Fibroblast of the aortic adventitia (primary cell): ENCODE results near the gene MYO5B. TPM values are rescaled to one million over a fixed set of nuclear protein-coding genes. Genes with fewer than 3 reads are reported as not detected.

Source experiments
- DNase-seq: peaks from one replicate; pipeline ENCODE4 v3.0.0-alpha.2; 2010; ENCODE audit warnings: low read depth
- H3K4me3 ChIP-seq: 2 replicates; pipeline ENCODE4 v1.5.1; 2011; ENCODE audit warnings: low read depth, mild to moderate bottlenecking, control low read depth, low read length, moderate library complexity
- total RNA-seq: library from RNA; depleted of rRNA; stranded (reverse); fragments of >200 nt; gene quantifications from 2 replicates; pipeline ENCODE4 v1.2.3, GENCODE V29; 2012; ENCODE audit warnings: low replicate concordance
- TF ChIP-seq, protein P1 (sequence below): IDR thresholded peaks from 2 replicates; pipeline ENCODE4 v1.5.1; 2011; ENCODE audit warnings: mild to moderate bottlenecking, low read length, control low read depth, inconsistent platforms; ENCODE audit not compliant: insufficient read depth

Gene MYO5B
- total RNA-seq, 1 donor: 0.09 TPM

DNA sequence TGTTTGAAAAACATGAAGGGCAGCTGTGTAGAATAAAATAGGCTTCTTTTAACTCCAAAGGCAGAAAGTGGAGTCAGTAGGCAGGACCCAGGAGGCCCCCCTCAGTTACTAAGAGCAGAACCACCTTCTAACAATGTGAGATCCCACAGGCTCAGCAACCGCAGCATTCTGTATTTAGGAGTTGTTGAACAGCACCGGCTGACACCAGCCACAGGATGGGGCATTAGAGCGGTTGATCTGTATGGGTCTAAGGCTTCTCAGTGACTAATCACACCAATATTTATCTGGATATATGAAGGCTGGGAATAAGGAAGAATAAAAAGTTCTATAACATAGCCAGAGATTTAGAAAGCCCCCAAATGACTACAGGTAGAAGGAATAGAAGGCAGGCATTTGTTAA lies 51.7 kb downstream of the MYO5B start:
- H3K4me3 ChIP-seq: no peak overlapping the region
- DNase-seq: no peak
- TF ChIP-seq, protein P1, sequence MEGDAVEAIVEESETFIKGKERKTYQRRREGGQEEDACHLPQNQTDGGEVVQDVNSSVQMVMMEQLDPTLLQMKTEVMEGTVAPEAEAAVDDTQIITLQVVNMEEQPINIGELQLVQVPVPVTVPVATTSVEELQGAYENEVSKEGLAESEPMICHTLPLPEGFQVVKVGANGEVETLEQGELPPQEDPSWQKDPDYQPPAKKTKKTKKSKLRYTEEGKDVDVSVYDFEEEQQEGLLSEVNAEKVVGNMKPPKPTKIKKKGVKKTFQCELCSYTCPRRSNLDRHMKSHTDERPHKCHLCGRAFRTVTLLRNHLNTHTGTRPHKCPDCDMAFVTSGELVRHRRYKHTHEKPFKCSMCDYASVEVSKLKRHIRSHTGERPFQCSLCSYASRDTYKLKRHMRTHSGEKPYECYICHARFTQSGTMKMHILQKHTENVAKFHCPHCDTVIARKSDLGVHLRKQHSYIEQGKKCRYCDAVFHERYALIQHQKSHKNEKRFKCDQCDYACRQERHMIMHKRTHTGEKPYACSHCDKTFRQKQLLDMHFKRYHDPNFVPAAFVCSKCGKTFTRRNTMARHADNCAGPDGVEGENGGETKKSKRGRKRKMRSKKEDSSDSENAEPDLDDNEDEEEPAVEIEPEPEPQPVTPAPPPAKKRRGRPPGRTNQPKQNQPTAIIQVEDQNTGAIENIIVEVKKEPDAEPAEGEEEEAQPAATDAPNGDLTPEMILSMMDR: no peak

DNA sequence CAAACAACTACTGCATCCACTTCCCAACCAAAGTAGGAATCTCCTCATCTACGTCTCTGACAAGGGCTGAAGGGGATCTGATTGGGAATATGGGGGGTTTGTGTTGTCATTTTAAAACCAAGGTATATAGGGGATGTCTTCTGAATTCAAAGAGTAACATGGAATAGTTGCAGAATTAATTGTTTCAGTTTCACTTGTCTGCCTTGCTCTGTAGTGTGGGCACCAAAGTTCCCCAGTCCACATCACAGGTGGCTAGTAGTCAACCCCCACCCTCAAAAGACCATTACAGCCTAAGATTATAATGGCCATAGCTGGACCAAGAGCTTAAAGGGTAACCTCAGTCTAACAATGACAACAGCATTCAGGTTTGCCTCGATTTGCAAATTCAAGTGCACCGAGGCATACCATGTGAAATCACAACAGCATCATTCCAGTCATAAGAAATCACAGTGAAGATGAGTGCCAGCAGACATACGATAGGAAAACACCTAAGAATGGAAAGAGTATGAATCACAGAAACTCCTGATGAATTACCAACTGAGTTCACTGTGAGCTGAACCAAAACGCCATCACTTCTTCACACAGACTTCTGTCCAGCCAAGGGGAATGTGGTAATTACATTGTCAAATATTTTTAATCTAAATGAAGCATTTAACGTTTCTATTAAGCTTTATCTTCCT lies 52.4 kb downstream of the MYO5B start:
- TF ChIP-seq, protein P1: no peak
- H3K4me3 ChIP-seq: no peak overlapping the region
- no peak for DNase-seq

DNA sequence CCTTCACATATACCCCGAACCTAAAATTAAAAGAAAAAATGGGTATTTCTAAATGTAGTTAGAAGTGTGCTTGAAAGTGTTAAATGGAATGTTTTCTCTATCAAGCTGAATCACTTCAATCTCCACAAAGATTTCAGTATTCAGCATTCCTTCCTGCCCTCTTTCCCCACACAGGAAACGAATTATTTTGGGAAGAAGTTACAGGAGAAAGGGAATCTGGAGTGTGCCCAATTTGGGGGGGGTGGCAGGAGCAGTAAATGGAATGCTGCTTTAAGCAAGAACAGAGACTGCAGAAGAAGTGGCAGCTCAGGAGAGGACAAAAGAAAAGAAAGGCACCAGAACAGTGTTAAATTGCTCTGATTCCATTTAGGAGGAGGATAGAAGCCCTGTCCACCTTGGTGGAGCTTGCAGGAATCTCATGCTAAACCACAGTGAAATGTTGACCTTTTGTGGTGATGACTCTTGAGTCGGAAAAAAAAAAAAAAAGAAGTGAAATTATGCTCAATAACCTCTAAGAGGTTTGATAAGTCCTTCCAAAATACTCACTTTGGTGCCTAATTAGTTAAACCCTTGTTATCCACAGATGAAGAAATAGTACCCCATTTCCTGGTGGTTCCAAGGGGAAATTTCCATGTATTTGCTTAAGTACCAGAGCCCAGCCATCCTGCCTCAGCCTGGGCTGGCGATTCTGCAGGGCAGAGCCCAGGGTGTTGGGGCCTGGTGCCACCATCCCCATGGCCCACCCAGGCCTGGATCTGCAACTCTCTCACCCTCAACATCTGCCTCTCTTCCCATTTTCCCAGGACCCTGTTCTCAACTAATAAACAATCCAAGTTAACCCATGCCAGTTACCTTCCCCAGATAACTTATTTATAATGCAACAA lies 56.5 kb downstream of the MYO5B start:
- DNase-seq: no peak
- H3K4me3 ChIP-seq: no peak overlapping the region
- TF ChIP-seq, protein P1: no peak

DNA sequence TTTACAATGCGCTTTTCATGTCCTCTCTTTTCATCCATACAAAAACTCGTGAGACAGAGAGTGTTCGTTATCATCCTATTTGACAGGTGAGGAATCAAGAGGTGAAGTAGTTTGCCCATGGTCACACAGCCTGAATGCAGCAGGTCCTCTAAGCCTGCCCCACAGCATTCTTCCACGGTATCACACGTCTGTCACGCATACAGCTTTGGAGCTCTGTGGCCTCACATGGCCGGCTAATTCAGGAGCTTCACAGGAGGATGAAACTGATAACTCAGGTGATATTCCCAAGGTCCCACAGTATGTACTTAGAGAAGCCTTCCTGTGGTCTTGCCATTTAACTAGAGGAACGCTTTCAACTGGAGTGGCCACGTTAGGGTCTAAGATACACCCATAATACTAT lies 59.0 kb downstream of the MYO5B start:
- TF ChIP-seq, protein P1: no peak
- no peak overlapping the region for H3K4me3 ChIP-seq
- no peak for DNase-seq

DNA sequence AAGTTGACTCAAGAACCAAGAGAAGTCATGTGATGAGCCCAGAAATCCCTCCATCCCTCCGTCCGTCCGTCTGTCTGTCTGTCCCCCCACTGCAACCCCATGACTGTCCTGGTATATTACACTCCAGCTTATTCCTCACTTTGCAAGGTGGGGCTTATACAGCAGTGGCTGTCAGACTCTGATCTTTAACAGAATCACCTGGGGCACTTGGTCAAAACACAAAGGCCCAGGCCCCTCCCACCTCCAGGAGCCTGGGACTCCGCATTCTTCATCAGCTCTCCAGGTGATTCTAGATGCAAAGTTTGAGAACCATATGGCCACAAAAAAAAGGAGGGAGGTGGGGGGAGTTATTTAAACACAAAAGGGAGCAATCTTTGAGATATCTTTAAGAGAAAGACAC lies 61.4 kb downstream of the MYO5B start:
- DNase-seq: no peak
- TF ChIP-seq, protein P1: no peak
- no peak overlapping the region for H3K4me3 ChIP-seq

DNA sequence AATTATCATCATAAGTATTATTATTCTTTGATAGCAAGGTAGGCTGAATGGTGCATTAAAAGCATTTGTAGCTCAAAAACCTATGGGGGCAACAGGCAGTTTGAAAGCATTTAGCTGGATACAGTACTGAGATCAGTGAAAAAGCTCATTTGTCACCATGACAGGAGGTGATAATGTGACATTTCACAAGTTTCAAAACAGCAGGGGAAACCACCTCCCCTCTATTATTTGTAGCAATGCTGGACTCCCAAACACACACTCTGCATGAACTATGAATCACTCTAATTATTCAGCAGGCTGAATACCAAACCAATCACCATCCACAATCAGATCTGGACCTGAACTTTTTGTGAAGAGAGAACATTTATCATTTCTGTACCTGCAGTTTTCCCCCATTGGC lies 63.4 kb downstream of the MYO5B start:
- TF ChIP-seq, protein P1: no peak
- no peak overlapping the region for H3K4me3 ChIP-seq
- DNase-seq: no peak
